HG02870 (cell line): ENCODE measurements around the gene OR4X1.
"Not testable (repeated sequence)": the region's sequence is repeated elsewhere in the genome, so short reads cannot be mapped to it uniquely, and the experiment has no call there.

Experiments used
- ATAC-seq: cut with Tn5 transposase; IDR thresholded peaks from one replicate; pipeline ENCODE4 v1.9.1; 2021; ENCODE audit warnings: mild to moderate bottlenecking, moderate library complexity; ENCODE audit not compliant: unreplicated experiment

OR4X1 gene, protein sequence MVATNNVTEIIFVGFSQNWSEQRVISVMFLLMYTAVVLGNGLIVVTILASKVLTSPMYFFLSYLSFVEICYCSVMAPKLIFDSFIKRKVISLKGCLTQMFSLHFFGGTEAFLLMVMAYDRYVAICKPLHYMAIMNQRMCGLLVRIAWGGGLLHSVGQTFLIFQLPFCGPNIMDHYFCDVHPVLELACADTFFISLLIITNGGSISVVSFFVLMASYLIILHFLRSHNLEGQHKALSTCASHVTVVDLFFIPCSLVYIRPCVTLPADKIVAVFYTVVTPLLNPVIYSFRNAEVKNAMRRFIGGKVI

DNA sequence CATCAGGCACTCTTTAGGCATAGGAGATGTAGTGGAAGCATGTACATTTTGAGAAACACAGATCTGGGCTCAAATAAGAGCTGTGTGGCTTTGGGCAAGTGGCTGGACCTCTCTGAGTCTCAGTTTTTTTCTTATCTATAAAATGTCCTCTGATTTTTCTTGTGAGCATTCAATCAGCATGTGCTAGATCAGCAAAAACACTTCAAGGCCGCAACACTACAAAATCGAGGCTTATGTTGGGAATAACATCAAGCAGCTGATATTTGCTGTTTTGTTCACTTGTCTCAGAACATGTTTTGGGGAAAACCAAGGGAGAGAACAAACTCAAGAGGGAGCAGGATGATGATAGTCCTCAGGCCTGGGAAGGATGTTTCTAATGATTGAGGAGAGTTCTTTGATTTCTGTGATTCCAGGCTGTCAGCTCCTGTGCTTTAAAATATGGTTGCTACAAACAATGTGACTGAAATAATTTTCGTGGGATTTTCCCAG lies at the start of gene OR4X1:
TSS of gene OR4X1 (plus strand) at position 439 of the 489 bp plus-strand sequence. CDS start at position 439, 0 bp downstream.
- no peak for ATAC-seq

DNA sequence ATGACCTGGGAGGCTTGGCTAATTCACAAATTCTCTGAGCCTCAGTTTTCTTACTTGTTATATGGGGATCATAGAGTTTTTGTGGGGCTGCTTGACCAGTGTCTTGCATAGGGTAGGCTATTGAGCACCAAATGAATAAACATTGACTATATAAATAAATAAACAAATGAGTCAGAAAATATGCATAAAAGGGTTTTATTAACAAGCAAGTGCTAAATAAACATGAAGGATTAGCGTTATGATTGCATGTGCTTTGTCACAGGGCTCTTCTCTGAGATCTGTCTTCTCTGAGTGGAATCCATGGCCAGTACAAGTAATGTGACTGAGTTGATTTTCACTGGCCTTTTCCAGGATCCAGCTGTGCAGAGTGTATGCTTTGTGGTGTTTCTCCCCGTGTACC lies 47.2 kb upstream of the OR4X1 start, which contains the start of gene OR4B1:
TSS of gene OR4B1 (plus strand) at position 301 of the 400 bp plus-strand sequence. CDS start at position 301, 0 bp downstream.
- ATAC-seq: no peak

- ATAC-seq: no peak
Measured at GRCh38 chr11:48228761-48229160, 34.9 kb upstream of the OR4X1 start.

DNA sequence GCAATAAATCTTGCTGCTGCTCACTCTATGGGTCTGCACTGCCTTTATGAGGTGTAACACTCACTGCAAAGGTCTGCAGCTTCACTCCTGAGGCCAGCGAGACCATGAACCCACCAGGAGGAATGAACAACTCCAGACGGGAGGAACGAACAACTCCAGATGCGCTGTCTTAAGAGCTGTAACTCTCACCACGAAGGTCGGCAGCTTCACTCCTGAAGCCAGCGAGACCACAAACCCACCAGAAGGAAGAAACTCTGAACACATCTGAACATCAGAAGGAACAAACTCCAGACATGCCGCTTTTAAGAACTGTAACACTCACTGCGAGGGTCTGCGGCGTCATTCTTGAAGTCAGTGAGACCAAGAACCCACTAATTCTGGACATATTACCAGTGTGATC lies 33.6 kb upstream of the OR4X1 start:
- ATAC-seq: not testable (repeated sequence)

- no peak for ATAC-seq
Measured at GRCh38 chr11:48237727-48238126, 25.9 kb upstream of the OR4X1 start.

- ATAC-seq: no peak
Measured at GRCh38 chr11:48242501-48242900, 21.2 kb upstream of the OR4X1 start.

GRCh38 chr11:48244804-48245203 lies 18.9 kb upstream of the OR4X1 start, which contains the start of gene OR4X2:
Gene OR4X2, plus strand, starts transcription at chr11:48245104. Its CDS starts 0 bp downstream, at chr11:48245104.
- no peak for ATAC-seq

DNA sequence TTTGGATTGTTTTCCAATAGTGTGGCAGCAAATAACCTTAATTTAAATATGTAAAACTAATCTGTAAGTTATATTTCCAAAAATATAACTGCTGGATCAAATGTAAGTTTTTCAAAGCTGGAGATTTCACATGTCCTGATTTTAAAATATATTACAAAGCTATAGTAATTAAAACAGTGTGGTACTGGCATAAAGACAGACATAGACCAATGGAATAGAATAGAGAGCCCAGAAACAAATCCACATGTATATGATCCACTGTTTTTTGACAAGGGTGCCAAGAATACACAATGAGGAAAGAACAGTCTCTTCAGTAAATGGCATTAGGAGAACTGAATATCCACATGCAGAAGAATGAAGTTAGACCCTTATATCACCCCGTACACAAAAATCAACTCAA lies 14.8 kb upstream of the OR4X1 start:
- no peak for ATAC-seq

GRCh38 chr11:48261600-48261999 lies 2.1 kb upstream of the OR4X1 start:
- peak; percentile 68 for ATAC-seq

- no peak for ATAC-seq
Measured at GRCh38 chr11:48270621-48271020, 7.0 kb downstream of the OR4X1 start.

- ATAC-seq: no peak
Measured at GRCh38 chr11:48272606-48273005, 8.9 kb downstream of the OR4X1 start.

GRCh38 chr11:48305923-48306322 lies 42.3 kb downstream of the OR4X1 start, which contains the start of gene OR4S1:
Gene OR4S1, plus strand, starts transcription at chr11:48306223. Its CDS starts 0 bp downstream, at chr11:48306223.
- no peak for ATAC-seq

DNA sequence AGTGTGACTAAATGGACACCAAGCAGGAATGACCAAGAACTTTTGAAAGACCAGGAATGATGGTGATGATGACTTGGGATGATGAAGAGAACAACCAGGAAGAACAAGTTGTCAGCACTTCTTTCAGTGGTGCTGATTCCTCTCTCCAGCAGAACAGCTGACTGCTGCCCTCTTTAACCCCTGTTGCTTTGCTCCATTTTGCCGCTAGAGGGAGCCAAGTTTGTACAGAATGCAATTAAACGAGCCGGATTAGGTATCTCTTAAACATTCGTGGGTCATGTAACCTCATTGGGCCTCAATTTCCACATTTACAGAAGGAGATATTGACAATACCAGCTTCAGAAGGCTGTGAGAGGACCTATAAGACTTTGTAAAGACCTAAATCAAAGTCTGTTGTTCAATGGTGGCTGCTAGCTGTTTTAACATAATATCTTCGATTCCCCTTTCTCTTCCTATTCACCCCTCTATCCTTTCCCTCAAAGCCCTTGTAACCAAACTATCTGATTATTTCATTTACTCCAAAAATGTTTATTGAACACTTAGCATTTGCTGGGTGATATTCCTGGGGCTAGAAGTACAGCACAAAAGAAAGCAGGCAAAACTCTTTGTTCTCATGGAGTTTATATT lies 44.2 kb downstream of the OR4X1 start:
- peak; percentile 94 for ATAC-seq

GRCh38 chr11:48313590-48313989 lies 49.9 kb downstream of the OR4X1 start:
- not testable (repeated sequence) for ATAC-seq
